Stomach (tissue), 4 donors: ENCODE data around the gene LY6G5B.

Experiments
- CTCF ChIP-seq, 7 experiments: fragments of 450-650 bp in 4 of 7; fragments of 200-600 bp in 3 of 7; sonication (generic) in 3 of 7; IDR thresholded peaks; one replicate each; pipeline ENCODE4 v1.5.1; 2016 to 2019; ENCODE audit warnings: antibody characterized with exemption in 7 of 7, control low read depth in 2 of 7, mild to moderate bottlenecking in 1 of 7
- POLR2A ChIP-seq, 4 donors: fragments of 450-650 bp; IDR thresholded peaks; one replicate each; pipeline ENCODE4 v1.6.1; 2016; ENCODE audit warnings: antibody characterized with exemption in 4 of 4, control low read depth in 2 of 4, mild to moderate bottlenecking in 1 of 4, moderate library complexity in 1 of 4

GRCh38 chr6:31666337-31666965 is 3.3 kb upstream of the LY6G5B start:
- TF ChIP-seq POLR2A (IDR thresholded peaks at IDR 0.05) (no peak), CTCF (IDR thresholded peaks at IDR 0.05) (no peak)
